VCaP (cell line): ENCODE results near the gene MUC20.
"Not testable (repeated sequence)": the region's sequence is repeated elsewhere in the genome, so short reads cannot be mapped to it uniquely, and the experiment has no call there.

Experiments
- H3K27ac ChIP-seq: fragments of 450-650 bp; 2 replicates; pipeline ENCODE4 v1.5.1; 2017
- CTCF ChIP-seq: fragments of 450-650 bp; conservative IDR thresholded peaks from 2 replicates; pipeline ENCODE4 v1.5.1; 2017; ENCODE audit warnings: mild to moderate bottlenecking, moderate library complexity

MUC20 gene

GRCh38 chr3:195746346-195746745 lies 25.6 kb downstream of the MUC20 start:
- TF ChIP-seq CTCF, result no peak
- H3K27ac ChIP-seq, result no peak overlapping the region

DNA sequence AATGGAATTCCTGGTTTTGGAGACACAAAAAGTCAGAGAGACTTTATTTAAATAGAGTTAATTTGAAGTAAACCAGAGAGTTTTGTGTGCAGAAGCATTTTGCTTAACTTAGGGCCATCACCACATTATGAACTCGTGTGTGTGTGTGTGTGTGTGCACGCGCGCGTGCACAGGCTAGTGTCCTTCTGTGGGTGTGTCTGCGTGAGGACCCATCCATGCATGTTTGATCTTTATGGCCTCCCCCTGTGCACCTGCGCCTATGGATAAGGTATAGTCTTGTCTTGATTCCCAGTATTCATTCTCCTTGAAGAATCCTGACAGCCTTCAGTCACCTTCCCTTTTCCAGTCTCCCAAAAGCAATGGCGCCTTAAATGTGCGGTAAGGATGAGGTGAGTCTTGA lies 26.0 kb downstream of the MUC20 start:
- H3K27ac ChIP-seq, result no peak overlapping the region
- TF ChIP-seq CTCF, result no peak

DNA sequence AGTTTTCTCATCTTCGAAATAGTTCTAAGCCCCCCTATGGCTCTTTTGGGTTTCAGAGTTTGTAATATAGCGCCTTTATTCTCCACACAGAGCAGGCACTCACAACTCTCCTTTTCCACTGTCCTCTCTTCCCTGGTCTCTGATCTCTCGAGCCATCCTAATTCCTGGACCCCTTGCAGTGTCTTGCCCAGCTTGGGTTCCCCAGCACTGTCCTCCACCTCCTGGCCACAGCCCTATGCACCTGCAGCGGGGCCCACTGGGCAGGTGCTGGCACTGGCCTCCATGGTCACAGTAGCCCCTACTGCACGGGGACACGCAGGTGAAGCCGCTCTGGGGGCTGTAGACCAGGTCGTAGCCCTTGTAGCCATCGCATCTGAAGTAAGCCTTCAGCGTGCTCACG lies 27.9 kb downstream of the MUC20 start:
- no peak for TF ChIP-seq CTCF
- H3K27ac ChIP-seq, result no peak overlapping the region

DNA sequence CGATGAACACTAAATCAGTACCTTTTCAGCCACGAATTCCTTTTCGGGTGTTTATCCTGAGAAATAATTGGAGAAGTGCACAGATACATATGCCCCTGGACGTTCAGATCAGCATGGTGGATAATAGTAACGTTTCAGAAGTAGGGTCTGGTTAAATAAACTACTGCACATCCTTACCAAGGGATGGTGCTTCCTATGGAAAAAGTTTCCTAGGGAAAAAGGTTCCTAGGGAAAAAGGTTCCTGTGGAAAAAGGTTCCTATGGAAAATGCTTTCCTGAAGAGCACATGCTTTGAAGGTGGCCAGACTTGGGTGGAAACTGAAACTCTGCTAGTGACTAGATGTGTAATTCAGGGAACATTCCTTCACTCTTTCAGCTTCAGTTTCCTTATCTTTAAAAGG lies 28.3 kb downstream of the MUC20 start:
- not testable (repeated sequence) for H3K27ac ChIP-seq

GRCh38 chr3:195750797-195751520 lies 30.2 kb downstream of the MUC20 start:
- TF ChIP-seq CTCF, result no peak

GRCh38 chr3:195751560-195751959 lies 30.8 kb downstream of the MUC20 start:
- no peak for TF ChIP-seq CTCF
- no peak overlapping the region for H3K27ac ChIP-seq

More at GRCh38 chr3:195750797-195751520, 30.2 kb downstream of the MUC20 start:
- H3K27ac ChIP-seq, result no peak overlapping the region

DNA sequence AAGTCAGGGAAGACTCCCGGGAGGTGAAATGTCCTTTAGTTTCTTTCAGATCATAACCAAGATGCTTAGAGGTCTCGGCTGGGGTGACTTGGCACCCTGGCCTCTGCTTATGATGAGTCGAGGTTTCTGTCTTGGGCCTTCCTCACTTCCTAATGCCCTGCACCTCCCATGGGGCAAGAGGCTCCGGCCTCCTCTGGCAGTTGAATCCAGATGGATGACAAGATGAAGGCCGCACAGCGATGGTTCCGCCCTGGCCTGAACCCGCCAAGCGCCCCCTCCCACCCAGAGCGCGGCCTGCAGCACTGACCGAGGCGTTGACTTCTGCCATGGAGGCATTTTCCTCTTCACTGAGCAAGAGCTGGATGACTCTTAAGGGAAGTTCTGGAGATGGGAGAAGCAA lies 31.3 kb downstream of the MUC20 start:
- H3K27ac ChIP-seq, result no peak overlapping the region
- no peak for TF ChIP-seq CTCF

GRCh38 chr3:195752546-195753331 lies 32.0 kb downstream of the MUC20 start:
- H3K27ac ChIP-seq, result no peak overlapping the region
- TF ChIP-seq CTCF, result no peak
